Measurements from ENCODE around the gene SPTBN4.

Gene SPTBN4

DNA sequence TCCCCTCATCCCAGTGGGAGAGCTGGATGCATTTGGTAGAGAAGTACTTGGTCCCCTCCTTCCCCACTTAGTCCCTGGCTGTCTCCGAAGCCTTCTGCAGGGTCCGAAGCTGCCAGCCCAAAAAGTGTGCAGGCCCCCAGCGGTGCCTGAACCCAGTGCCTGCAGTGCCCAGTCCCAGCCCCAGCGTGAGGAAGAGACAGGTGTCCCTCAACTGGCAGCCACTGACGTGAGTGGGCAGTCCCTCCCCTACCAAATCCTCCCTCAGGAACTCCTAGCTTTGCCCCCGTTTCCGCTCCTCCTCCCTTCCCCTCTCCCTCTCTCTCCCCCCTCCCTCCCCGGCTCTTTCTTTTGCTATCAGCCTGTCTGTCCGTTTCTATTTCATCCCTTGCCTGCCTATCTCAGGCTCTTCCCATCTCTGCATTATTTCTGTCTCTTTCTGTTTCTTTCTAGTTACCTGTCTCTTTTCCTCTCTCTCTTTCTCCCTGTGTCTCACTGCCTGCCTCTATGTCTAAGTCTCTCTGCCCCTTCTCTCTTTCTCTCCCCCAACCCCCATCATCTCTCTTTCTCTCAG is 132.6 kb downstream of the SPTBN4 start (continued):
- TF ChIP-seq, protein P1, sequence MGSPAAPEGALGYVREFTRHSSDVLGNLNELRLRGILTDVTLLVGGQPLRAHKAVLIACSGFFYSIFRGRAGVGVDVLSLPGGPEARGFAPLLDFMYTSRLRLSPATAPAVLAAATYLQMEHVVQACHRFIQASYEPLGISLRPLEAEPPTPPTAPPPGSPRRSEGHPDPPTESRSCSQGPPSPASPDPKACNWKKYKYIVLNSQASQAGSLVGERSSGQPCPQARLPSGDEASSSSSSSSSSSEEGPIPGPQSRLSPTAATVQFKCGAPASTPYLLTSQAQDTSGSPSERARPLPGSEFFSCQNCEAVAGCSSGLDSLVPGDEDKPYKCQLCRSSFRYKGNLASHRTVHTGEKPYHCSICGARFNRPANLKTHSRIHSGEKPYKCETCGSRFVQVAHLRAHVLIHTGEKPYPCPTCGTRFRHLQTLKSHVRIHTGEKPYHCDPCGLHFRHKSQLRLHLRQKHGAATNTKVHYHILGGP (tag by site-specific recombination; IDR thresholded peaks at IDR 0.05), result no peak
- TF ChIP-seq, protein P2, sequence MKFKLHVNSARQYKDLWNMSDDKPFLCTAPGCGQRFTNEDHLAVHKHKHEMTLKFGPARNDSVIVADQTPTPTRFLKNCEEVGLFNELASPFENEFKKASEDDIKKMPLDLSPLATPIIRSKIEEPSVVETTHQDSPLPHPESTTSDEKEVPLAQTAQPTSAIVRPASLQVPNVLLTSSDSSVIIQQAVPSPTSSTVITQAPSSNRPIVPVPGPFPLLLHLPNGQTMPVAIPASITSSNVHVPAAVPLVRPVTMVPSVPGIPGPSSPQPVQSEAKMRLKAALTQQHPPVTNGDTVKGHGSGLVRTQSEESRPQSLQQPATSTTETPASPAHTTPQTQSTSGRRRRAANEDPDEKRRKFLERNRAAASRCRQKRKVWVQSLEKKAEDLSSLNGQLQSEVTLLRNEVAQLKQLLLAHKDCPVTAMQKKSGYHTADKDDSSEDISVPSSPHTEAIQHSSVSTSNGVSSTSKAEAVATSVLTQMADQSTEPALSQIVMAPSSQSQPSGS (tag by site-specific recombination; IDR thresholded peaks at IDR 0.05; ENCODE audit: low read depth), result no peak
- TF ChIP-seq ZNF76 (tag by site-specific recombination; IDR thresholded peaks at IDR 0.05; ENCODE audit: borderline replicate concordance, low read depth), result peak; percentile 48; the same call in 1 of the 2 replicates
- peak; percentile 70 for TF ChIP-seq IKZF3 (tag by site-specific recombination; IDR thresholded peaks at IDR 0.05)
- TF ChIP-seq, protein P3, sequence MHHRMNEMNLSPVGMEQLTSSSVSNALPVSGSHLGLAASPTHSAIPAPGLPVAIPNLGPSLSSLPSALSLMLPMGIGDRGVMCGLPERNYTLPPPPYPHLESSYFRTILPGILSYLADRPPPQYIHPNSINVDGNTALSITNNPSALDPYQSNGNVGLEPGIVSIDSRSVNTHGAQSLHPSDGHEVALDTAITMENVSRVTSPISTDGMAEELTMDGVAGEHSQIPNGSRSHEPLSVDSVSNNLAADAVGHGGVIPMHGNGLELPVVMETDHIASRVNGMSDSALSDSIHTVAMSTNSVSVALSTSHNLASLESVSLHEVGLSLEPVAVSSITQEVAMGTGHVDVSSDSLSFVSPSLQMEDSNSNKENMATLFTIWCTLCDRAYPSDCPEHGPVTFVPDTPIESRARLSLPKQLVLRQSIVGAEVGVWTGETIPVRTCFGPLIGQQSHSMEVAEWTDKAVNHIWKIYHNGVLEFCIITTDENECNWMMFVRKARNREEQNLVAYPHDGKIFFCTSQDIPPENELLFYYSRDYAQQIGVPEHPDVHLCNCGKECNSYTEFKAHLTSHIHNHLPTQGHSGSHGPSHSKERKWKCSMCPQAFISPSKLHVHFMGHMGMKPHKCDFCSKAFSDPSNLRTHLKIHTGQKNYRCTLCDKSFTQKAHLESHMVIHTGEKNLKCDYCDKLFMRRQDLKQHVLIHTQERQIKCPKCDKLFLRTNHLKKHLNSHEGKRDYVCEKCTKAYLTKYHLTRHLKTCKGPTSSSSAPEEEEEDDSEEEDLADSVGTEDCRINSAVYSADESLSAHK (tag by site-specific recombination; IDR thresholded peaks at IDR 0.05), result peak; percentile 99
- peak; percentile 90 for TF ChIP-seq EGR2 (tag by site-specific recombination; IDR thresholded peaks at IDR 0.05; ENCODE audit: low read depth)
- TF ChIP-seq, protein P4, sequence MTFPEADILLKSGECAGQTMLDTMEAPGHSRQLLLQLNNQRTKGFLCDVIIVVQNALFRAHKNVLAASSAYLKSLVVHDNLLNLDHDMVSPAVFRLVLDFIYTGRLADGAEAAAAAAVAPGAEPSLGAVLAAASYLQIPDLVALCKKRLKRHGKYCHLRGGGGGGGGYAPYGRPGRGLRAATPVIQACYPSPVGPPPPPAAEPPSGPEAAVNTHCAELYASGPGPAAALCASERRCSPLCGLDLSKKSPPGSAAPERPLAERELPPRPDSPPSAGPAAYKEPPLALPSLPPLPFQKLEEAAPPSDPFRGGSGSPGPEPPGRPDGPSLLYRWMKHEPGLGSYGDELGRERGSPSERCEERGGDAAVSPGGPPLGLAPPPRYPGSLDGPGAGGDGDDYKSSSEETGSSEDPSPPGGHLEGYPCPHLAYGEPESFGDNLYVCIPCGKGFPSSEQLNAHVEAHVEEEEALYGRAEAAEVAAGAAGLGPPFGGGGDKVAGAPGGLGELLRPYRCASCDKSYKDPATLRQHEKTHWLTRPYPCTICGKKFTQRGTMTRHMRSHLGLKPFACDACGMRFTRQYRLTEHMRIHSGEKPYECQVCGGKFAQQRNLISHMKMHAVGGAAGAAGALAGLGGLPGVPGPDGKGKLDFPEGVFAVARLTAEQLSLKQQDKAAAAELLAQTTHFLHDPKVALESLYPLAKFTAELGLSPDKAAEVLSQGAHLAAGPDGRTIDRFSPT (tag by site-specific recombination; IDR thresholded peaks at IDR 0.05), result 0 out of 2 replicates have a peak, but pooled peaks have one; percentile 88
- TF ChIP-seq ZIC2 (tag by site-specific recombination; IDR thresholded peaks at IDR 0.05), result peak; percentile 53
- TF ChIP-seq, protein P5, sequence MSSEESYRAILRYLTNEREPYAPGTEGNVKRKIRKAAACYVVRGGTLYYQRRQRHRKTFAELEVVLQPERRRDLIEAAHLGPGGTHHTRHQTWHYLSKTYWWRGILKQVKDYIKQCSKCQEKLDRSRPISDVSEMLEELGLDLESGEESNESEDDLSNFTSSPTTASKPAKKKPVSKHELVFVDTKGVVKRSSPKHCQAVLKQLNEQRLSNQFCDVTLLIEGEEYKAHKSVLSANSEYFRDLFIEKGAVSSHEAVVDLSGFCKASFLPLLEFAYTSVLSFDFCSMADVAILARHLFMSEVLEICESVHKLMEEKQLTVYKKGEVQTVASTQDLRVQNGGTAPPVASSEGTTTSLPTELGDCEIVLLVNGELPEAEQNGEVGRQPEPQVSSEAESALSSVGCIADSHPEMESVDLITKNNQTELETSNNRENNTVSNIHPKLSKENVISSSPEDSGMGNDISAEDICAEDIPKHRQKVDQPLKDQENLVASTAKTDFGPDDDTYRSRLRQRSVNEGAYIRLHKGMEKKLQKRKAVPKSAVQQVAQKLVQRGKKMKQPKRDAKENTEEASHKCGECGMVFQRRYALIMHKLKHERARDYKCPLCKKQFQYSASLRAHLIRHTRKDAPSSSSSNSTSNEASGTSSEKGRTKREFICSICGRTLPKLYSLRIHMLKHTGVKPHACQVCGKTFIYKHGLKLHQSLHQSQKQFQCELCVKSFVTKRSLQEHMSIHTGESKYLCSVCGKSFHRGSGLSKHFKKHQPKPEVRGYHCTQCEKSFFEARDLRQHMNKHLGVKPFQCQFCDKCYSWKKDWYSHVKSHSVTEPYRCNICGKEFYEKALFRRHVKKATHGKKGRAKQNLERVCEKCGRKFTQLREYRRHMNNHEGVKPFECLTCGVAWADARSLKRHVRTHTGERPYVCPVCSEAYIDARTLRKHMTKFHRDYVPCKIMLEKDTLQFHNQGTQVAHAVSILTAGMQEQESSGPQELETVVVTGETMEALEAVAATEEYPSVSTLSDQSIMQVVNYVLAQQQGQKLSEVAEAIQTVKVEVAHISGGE (tag by site-specific recombination; conservative IDR thresholded peaks at IDR 0.05; ENCODE audit: low read depth), result 0 out of 2 replicates have a peak, but pooled peaks have one; percentile 8
- TF ChIP-seq ZNF211 (tag by site-specific recombination; IDR thresholded peaks at IDR 0.05; ENCODE audit: low read depth), result no peak
- TF ChIP-seq, protein P6, sequence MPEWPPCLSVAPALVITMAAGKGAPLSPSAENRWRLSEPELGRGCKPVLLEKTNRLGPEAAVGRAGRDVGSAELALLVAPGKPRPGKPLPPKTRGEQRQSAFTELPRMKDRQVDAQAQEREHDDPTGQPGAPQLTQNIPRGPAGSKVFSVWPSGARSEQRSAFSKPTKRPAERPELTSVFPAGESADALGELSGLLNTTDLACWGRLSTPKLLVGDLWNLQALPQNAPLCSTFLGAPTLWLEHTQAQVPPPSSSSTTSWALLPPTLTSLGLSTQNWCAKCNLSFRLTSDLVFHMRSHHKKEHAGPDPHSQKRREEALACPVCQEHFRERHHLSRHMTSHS (tag by site-specific recombination; IDR thresholded peaks at IDR 0.05), result no peak
- peak; percentile 97 for TF ChIP-seq PRDM1 (tag by site-specific recombination; IDR thresholded peaks at IDR 0.05)
- TF ChIP-seq KLF8 (tag by site-specific recombination; IDR thresholded peaks at IDR 0.05), result peak; percentile 80
- TF ChIP-seq ZNF660 (tag by site-specific recombination; IDR thresholded peaks at IDR 0.05), result no peak
- no peak for TF ChIP-seq GFI1B (tag by site-specific recombination; IDR thresholded peaks at IDR 0.05)
- no peak for TF ChIP-seq ZNF624 (tag by site-specific recombination; IDR thresholded peaks at IDR 0.05)
- peak; percentile 12; the same call in 1 of the 2 replicates for TF ChIP-seq ZFP3 (tag by site-specific recombination; IDR thresholded peaks at IDR 0.05; ENCODE audit: low read depth)
- peak; percentile 97 for TF ChIP-seq ZBTB17 (tag by site-specific recombination; IDR thresholded peaks at IDR 0.05)
- TF ChIP-seq, protein P7, sequence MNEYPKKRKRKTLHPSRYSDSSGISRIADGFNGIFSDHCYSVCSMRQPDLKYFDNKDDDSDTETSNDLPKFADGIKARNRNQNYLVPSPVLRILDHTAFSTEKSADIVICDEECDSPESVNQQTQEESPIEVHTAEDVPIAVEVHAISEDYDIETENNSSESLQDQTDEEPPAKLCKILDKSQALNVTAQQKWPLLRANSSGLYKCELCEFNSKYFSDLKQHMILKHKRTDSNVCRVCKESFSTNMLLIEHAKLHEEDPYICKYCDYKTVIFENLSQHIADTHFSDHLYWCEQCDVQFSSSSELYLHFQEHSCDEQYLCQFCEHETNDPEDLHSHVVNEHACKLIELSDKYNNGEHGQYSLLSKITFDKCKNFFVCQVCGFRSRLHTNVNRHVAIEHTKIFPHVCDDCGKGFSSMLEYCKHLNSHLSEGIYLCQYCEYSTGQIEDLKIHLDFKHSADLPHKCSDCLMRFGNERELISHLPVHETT (tag by site-specific recombination; IDR thresholded peaks at IDR 0.05), result peak; percentile 58; the same call in 1 of the 2 replicates
- no peak; the same call in 1 of the 2 replicates for TF ChIP-seq ZNF837 (tag by site-specific recombination; IDR thresholded peaks at IDR 0.05)
- no peak for TF ChIP-seq ZNF544 (tag by site-specific recombination; IDR thresholded peaks at IDR 0.05)
- no peak for TF ChIP-seq ZNF202 (tag by site-specific recombination; IDR thresholded peaks at IDR 0.05; ENCODE audit: borderline replicate concordance)
- TF ChIP-seq HOXC10 (CRISPR knock-in tag; IDR thresholded peaks at IDR 0.05), result no peak
- no peak; the same call in 1 of the 2 replicates for TF ChIP-seq ZNF10 (tag by site-specific recombination; IDR thresholded peaks at IDR 0.05)
- TF ChIP-seq ZNF157 (tag by site-specific recombination; IDR thresholded peaks at IDR 0.05), result no peak
- TF ChIP-seq OSR2 (tag by site-specific recombination; IDR thresholded peaks at IDR 0.05), result peak; percentile 67; the same call in 1 of the 2 replicates
- peak; percentile 90 for TF ChIP-seq GLIS1 (tag by site-specific recombination; IDR thresholded peaks at IDR 0.05)

All from HEK293 (cell line).